ENCODE data around the gene ARHGAP6.

DNA sequence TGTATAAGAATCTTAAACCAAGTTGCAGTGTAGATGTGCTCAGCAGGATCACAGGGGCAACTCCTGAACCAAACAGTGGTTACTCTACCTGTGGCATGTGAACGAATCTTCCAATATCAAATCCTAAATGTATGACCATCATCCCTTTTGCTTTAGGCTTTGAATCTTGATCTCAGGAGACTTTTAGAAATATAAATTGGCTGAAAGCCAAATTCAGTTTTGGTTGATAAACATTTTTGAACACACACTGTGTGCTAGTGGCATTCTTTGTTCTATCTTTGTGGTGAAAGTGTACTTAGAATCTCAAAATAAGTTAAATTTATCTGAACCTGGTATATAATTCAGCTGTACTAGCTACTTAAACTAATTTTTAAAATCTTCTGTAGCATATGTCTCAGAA is 4.6 kb upstream of the ARHGAP6 start:
- TF ChIP-seq YY1 (IDR thresholded peaks at IDR 0.05; ENCODE audit: insufficient read depth, insufficient read length) (no peak), SUZ12 (IDR thresholded peaks at IDR 0.05; ENCODE audit: extremely low read depth, insufficient read depth, insufficient read length) (no peak), ZNF274 (IDR thresholded peaks at IDR 0.05; ENCODE audit: low read depth, low read length) (no peak)
